Measurements from ENCODE around the gene MSI1. TPM values are rescaled to one million over a fixed set of nuclear protein-coding genes. Genes with fewer than 3 reads are reported as not detected.

The MSI1 gene
- total and polyA plus RNA-seq, 2 experiments from 2014 or later, result 12.8 to 16.9 TPM

DNA sequence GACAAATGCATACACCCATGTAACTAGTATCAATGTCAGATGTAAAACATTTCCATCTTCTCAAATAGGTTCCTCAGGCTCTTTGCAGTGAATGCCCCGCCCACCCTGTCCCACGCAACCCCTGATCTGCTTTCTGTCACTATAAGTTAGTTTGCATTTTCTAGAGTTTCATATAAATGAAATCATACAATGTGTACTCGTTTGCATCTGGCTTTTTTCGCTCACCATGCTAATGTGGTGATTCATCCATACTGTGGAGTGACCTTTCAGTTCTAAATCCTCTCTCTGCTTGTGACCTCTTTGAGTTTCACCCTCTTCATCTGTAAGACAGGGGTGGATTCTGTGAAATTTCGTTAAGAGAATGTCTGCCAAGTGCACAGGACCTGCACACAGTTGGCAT is 30.6 kb upstream of the MSI1 start (continued):
- TF ChIP-seq, protein P1, sequence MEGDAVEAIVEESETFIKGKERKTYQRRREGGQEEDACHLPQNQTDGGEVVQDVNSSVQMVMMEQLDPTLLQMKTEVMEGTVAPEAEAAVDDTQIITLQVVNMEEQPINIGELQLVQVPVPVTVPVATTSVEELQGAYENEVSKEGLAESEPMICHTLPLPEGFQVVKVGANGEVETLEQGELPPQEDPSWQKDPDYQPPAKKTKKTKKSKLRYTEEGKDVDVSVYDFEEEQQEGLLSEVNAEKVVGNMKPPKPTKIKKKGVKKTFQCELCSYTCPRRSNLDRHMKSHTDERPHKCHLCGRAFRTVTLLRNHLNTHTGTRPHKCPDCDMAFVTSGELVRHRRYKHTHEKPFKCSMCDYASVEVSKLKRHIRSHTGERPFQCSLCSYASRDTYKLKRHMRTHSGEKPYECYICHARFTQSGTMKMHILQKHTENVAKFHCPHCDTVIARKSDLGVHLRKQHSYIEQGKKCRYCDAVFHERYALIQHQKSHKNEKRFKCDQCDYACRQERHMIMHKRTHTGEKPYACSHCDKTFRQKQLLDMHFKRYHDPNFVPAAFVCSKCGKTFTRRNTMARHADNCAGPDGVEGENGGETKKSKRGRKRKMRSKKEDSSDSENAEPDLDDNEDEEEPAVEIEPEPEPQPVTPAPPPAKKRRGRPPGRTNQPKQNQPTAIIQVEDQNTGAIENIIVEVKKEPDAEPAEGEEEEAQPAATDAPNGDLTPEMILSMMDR (conservative IDR thresholded peaks at IDR 0.05; ENCODE audit: low read depth in 2 of 2), result no peak
- TF ChIP-seq CREB1 (CRISPR knock-in tag; IDR thresholded peaks at IDR 0.05; ENCODE audit: low read depth) (no peak), NANOG (IDR thresholded peaks at IDR 0.05; ENCODE audit: borderline replicate concordance) (no peak), ZNF114 (CRISPR knock-in tag; IDR thresholded peaks at IDR 0.05) (no peak)

DNA sequence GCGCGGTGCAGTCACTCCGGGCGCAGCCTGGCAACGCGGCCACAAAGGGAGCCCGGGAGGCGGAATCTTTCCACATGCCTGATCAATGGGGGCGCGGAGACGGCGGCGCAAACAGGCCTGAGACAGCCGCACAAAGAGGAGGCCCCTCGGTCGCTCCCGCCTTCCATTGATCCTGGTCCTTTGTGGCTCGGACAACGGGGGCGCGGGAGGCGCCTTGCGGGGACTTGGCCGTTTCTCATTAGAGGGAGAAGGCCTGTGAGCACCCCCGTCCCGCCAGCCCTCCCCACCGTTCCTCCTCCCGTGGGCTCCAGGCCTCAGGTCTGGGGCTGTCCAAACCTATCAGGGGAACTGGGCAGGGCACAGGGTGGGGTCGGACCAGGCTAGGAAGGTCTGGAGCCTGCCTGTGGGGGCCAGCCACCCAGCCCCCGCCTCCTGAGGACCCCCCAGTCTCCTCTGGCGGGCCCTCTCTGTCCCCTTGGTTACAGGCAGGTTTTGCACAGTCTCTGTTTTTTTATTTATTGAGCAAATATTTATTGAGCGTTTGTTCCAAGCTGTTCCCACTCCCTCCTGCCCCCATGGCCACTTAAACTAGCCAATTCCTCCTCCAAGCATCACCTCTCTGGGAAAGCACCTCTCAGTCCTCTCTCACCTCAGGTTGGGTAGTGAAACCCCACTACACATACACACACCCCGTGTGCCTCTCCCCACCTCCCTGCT is 29.0 kb upstream of the MSI1 start:
- Histone ChIP-seq H4K20me1 (replicated peaks; ENCODE audit: insufficient read depth) (no peaks in the 10 kb centered on the region), H3K79me2 (replicated peaks; ENCODE audit: insufficient read depth) (no peaks in the 10 kb centered on the region), H3K4me1 (ENCODE audit: insufficient read depth) (peaks cover 43% of the 10 kb centered on the region), H3K4me3 (peak overlapping the region; percentile 26; the same call in 1 of the 2 replicates), H3K9me2 (ENCODE audit: insufficient read depth) (no peaks in the 10 kb centered on the region), H3F3A (replicated peaks; ENCODE audit: low read depth) (peaks cover 30% of the 10 kb centered on the region), H3K27me3 (ENCODE audit: insufficient read depth) (no peaks in the 10 kb centered on the region), H3K36me3 (ENCODE audit: insufficient read depth) (no peaks in the 10 kb centered on the region), H2AFZ (peak overlapping the region; percentile 98), H3K4me2 (peak overlapping the region; percentile 66; the same call in 1 of the 2 replicates), H3K27ac (ENCODE audit: low read depth) (0 out of 2 replicates have a peak overlapping the region, but pooled peaks have one; percentile 26)
- DNase-seq (ENCODE audit: low spot score), result peak; percentile 69
- H3K27me3 Mint-ChIP-seq (ENCODE audit: insufficient read depth, low read depth, poor library complexity), result peaks cover 19% of the 10 kb centered on the region
- H3K4me3 Mint-ChIP-seq, result no peak overlapping the region; the same call in 2 of the 3 replicates
- peaks cover 38% of the 10 kb centered on the region for H3K4me1 Mint-ChIP-seq
- H3K36me3 Mint-ChIP-seq (ENCODE audit: low read depth), result no peaks in the 10 kb centered on the region
- H3K9me3 Mint-ChIP-seq, result no peaks in the 10 kb centered on the region
- ATAC-seq, result peak; percentile 6
- H3K27ac Mint-ChIP-seq, result no peak overlapping the region
- TF ChIP-seq, protein P2, sequence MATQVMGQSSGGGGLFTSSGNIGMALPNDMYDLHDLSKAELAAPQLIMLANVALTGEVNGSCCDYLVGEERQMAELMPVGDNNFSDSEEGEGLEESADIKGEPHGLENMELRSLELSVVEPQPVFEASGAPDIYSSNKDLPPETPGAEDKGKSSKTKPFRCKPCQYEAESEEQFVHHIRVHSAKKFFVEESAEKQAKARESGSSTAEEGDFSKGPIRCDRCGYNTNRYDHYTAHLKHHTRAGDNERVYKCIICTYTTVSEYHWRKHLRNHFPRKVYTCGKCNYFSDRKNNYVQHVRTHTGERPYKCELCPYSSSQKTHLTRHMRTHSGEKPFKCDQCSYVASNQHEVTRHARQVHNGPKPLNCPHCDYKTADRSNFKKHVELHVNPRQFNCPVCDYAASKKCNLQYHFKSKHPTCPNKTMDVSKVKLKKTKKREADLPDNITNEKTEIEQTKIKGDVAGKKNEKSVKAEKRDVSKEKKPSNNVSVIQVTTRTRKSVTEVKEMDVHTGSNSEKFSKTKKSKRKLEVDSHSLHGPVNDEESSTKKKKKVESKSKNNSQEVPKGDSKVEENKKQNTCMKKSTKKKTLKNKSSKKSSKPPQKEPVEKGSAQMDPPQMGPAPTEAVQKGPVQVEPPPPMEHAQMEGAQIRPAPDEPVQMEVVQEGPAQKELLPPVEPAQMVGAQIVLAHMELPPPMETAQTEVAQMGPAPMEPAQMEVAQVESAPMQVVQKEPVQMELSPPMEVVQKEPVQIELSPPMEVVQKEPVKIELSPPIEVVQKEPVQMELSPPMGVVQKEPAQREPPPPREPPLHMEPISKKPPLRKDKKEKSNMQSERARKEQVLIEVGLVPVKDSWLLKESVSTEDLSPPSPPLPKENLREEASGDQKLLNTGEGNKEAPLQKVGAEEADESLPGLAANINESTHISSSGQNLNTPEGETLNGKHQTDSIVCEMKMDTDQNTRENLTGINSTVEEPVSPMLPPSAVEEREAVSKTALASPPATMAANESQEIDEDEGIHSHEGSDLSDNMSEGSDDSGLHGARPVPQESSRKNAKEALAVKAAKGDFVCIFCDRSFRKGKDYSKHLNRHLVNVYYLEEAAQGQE (IDR thresholded peaks at IDR 0.05; ENCODE audit: unreplicated experiment), result no peak
- TF ChIP-seq POLR2AphosphoS5 (IDR thresholded peaks at IDR 0.05; ENCODE audit: low read depth) (no peak), JUNB (IDR thresholded peaks at IDR 0.05; ENCODE audit: unreplicated experiment) (no peak), CREB1 (CRISPR knock-in tag; IDR thresholded peaks at IDR 0.05; ENCODE audit: low read depth) (no peak), STAT1 (IDR thresholded peaks at IDR 0.05; ENCODE audit: unreplicated experiment) (no peak), EZH2 (IDR thresholded peaks at IDR 0.05; ENCODE audit: low read depth, unreplicated experiment) (no peak)
- TF ChIP-seq, protein P3, sequence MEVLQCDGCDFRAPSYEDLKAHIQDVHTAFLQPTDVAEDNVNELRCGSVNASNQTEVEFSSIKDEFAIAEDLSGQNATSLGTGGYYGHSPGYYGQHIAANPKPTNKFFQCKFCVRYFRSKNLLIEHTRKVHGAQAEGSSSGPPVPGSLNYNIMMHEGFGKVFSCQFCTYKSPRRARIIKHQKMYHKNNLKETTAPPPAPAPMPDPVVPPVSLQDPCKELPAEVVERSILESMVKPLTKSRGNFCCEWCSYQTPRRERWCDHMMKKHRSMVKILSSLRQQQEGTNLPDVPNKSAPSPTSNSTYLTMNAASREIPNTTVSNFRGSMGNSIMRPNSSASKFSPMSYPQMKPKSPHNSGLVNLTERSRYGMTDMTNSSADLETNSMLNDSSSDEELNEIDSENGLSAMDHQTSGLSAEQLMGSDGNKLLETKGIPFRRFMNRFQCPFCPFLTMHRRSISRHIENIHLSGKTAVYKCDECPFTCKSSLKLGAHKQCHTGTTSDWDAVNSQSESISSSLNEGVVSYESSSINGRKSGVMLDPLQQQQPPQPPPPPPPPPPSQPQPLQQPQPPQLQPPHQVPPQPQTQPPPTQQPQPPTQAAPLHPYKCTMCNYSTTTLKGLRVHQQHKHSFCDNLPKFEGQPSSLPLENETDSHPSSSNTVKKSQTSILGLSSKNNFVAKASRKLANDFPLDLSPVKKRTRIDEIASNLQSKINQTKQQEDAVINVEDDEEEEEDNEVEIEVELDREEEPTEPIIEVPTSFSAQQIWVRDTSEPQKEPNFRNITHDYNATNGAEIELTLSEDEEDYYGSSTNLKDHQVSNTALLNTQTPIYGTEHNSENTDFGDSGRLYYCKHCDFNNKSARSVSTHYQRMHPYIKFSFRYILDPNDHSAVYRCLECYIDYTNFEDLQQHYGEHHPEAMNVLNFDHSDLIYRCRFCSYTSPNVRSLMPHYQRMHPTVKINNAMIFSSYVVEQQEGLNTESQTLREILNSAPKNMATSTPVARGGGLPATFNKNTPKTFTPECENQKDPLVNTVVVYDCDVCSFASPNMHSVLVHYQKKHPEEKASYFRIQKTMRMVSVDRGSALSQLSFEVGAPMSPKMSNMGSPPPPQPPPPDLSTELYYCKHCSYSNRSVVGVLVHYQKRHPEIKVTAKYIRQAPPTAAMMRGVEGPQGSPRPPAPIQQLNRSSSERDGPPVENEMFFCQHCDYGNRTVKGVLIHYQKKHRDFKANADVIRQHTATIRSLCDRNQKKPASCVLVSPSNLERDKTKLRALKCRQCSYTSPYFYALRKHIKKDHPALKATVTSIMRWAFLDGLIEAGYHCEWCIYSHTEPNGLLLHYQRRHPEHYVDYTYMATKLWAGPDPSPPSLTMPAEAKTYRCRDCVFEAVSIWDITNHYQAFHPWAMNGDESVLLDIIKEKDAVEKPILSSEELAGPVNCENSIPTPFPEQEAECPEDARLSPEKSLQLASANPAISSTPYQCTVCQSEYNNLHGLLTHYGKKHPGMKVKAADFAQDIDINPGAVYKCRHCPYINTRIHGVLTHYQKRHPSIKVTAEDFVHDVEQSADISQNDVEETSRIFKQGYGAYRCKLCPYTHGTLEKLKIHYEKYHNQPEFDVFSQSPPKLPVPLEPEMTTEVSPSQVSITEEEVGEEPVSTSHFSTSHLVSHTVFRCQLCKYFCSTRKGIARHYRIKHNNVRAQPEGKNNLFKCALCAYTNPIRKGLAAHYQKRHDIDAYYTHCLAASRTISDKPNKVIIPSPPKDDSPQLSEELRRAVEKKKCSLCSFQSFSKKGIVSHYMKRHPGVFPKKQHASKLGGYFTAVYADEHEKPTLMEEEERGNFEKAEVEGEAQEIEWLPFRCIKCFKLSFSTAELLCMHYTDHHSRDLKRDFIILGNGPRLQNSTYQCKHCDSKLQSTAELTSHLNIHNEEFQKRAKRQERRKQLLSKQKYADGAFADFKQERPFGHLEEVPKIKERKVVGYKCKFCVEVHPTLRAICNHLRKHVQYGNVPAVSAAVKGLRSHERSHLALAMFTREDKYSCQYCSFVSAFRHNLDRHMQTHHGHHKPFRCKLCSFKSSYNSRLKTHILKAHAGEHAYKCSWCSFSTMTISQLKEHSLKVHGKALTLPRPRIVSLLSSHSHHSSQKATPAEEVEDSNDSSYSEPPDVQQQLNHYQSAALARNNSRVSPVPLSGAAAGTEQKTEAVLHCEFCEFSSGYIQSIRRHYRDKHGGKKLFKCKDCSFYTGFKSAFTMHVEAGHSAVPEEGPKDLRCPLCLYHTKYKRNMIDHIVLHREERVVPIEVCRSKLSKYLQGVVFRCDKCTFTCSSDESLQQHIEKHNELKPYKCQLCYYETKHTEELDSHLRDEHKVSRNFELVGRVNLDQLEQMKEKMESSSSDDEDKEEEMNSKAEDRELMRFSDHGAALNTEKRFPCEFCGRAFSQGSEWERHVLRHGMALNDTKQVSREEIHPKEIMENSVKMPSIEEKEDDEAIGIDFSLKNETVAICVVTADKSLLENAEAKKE (CRISPR knock-in tag; IDR thresholded peaks at IDR 0.05), result no peak
- TF ChIP-seq, protein P1 (conservative IDR thresholded peaks at IDR 0.05; ENCODE audit: low read depth in 2 of 2), result no peak
